Body of pancreas (tissue), 4 donors: ENCODE measurements around the gene DDT.
"Not testable (repeated sequence)": the region's sequence is repeated elsewhere in the genome, so short reads cannot be mapped to it uniquely, and the experiment has no call there.

Experiments used
- POLR2A ChIP-seq, 3 donors: fragments of 450-650 bp; IDR thresholded peaks; one replicate each; pipeline ENCODE4 v1.6.1; 2016; ENCODE audit warnings: antibody characterized with exemption in 3 of 3, mild to moderate bottlenecking in 2 of 3
- TF ChIP-seq, protein P1 (sequence below), 7 experiments: fragments of 450-650 bp in 4 of 7; fragments of 200-600 bp in 3 of 7; sonication (generic) in 3 of 7; IDR thresholded peaks; one replicate each; pipeline ENCODE4 v1.5.1; 2016 to 2019; ENCODE audit warnings: antibody characterized with exemption in 7 of 7

DNA sequence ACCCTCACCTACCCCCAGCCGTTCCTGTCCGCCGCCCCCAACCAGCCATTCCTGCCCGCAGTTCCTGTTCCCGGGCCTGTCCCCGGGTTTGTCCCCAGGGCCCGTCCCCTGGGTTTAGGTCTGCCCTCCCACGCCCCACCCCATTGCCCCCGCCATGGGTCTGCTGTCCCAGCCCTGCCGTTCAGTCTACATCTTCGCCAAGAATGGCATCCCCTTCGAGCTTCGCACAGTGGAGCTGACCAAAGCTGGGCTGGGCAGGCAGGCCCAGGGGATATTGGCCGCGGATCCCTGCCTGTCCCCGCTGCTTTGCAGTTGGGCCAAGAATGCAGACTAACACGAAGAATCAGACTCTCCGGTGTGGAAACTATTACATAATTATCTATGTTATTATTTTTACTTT, 24.5 kb downstream of the DDT start:
- TF ChIP-seq, protein P1, sequence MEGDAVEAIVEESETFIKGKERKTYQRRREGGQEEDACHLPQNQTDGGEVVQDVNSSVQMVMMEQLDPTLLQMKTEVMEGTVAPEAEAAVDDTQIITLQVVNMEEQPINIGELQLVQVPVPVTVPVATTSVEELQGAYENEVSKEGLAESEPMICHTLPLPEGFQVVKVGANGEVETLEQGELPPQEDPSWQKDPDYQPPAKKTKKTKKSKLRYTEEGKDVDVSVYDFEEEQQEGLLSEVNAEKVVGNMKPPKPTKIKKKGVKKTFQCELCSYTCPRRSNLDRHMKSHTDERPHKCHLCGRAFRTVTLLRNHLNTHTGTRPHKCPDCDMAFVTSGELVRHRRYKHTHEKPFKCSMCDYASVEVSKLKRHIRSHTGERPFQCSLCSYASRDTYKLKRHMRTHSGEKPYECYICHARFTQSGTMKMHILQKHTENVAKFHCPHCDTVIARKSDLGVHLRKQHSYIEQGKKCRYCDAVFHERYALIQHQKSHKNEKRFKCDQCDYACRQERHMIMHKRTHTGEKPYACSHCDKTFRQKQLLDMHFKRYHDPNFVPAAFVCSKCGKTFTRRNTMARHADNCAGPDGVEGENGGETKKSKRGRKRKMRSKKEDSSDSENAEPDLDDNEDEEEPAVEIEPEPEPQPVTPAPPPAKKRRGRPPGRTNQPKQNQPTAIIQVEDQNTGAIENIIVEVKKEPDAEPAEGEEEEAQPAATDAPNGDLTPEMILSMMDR (IDR thresholded peaks at IDR 0.05), result not testable (repeated sequence)
- TF ChIP-seq POLR2A (IDR thresholded peaks at IDR 0.05), result not testable (repeated sequence)
